Naive thymus-derived CD8-positive, alpha-beta T cell (primary cell): Measurements from ENCODE around the gene ZNF652. TPM values are rescaled to one million over a fixed set of nuclear protein-coding genes. Genes with fewer than 3 reads are reported as not detected.
"Not testable (repeated sequence)": the region's sequence is repeated elsewhere in the genome, so short reads cannot be mapped to it uniquely, and the experiment has no call there.

Source experiments
- ATAC-seq, 2 donors: fragments of 150-1000 bp; cut with Tn5 transposase in 1 of 2; sonication (Bioruptor Pico), chemical (Tn5 transposase) in 1 of 2; 1 replicate in 1 of 2; 2 replicates in 1 of 2; pipeline ENCODE4 v1.10.0; 2021; ENCODE audit warnings: mild to moderate bottlenecking in 2 of 2, moderate library complexity in 2 of 2
- POLR2A ChIA-PET: fragments of 350-600 bp; sonication (Branson Sonifier 250); formaldehyde crosslinking; loops from one replicate; lab custom pipeline; 2021; ENCODE audit warnings: antibody characterized with exemption; lab: Charles Lee
- DNase-seq, 10 donors: peaks; one replicate each; pipeline versions ENCODE4 v3.0.0 to v3.0.0-alpha.2; 2020 to 2022
- H3K27ac Mint-ChIP-seq, 10 donors: one replicate each; pipeline ENCODE4 v1.8.0; 2020 to 2022; ENCODE audit warnings: mild to moderate bottlenecking in 10 of 10, mixed read lengths in 10 of 10, moderate library complexity in 4 of 10, inconsistent platforms in 1 of 10
- H3K27me3 Mint-ChIP-seq, 5 donors: one replicate each; pipeline ENCODE4 v1.8.0; 2021 to 2022; ENCODE audit warnings: mixed read lengths in 5 of 5
- H3K36me3 Mint-ChIP-seq, 3 donors: one replicate each; pipeline ENCODE4 v1.8.0; 2020 to 2022; ENCODE audit warnings: mixed read lengths in 3 of 3, mild to moderate bottlenecking in 2 of 3, inconsistent platforms in 1 of 3
- H3K4me1 Mint-ChIP-seq, 4 donors: one replicate each; pipeline ENCODE4 v1.8.0; 2021 to 2022; ENCODE audit warnings: mixed read lengths in 4 of 4
- H3K4me3 Mint-ChIP-seq, 10 donors: one replicate each; pipeline ENCODE4 v1.8.0; 2020 to 2022; ENCODE audit warnings: mild to moderate bottlenecking in 10 of 10, mixed read lengths in 10 of 10, moderate library complexity in 6 of 10, inconsistent platforms in 1 of 10
- H3K9me3 Mint-ChIP-seq, 9 donors: one replicate each; pipeline ENCODE4 v1.8.0; 2020 to 2022; ENCODE audit warnings: mixed read lengths in 9 of 9, mild to moderate bottlenecking in 3 of 9, inconsistent platforms in 1 of 9, moderate library complexity in 1 of 9
- polyA plus RNA-seq, 3 donors: library from polyadenylated mRNA; unstranded; fragments of 300-500 nt; fragmentation: Illumina TruSeq; gene quantifications; one replicate each; pipeline ENCODE4 v1.2.3, GENCODE V29; 2021
- total RNA-seq, 8 experiments: library from RNA in 2 of 8; stranded (reverse) in 2 of 8; gene quantifications; one replicate each; pipeline ENCODE4 v1.2.3 and lab custom pipeline; 2021 to 2026

ZNF652 gene
- total and polyA plus RNA-seq, 5 experiments from 2014 or later = 19.9 to 62.2 (median 20.8) TPM

- H3K27ac Mint-ChIP-seq, H3K4me1 Mint-ChIP-seq, ATAC-seq, DNase-seq, H3K27me3 Mint-ChIP-seq, H3K36me3 Mint-ChIP-seq, H3K9me3 Mint-ChIP-seq, H3K4me3 Mint-ChIP-seq, POLR2A ChIA-PET: not testable (repeated sequence)
Measured at GRCh38 chr17:49279263-49280015, 82.6 kb downstream of the ZNF652 start.

- ATAC-seq (no peak), DNase-seq (no peak)
- POLR2A ChIA-PET = interaction anchor here (0.6 kb wide), 1 partner anchor 272 kb away, joined by 3 read pairs; no protein-coding TSS in a partner anchor
- Mint-ChIP-seq H3K36me3 (no peaks in the 10 kb centered on the region), H3K27ac (peak overlapping the region in 1 of 10 donors; percentile 39), H3K9me3 (no peaks in the 10 kb centered on the region), H3K4me3 (no peak overlapping the region), H3K27me3 (peaks cover 0 to 4% (median 1%) of the 10 kb centered on the region in 5 donors), H3K4me1 (no peaks in the 10 kb centered on the region)
Measured at GRCh38 chr17:49278076-49278475, 84.0 kb downstream of the ZNF652 start.

GRCh38 chr17:49277638-49278037 lies 84.4 kb downstream of the ZNF652 start:
- H3K27ac Mint-ChIP-seq = no peak overlapping the region
- no peaks in the 10 kb centered on the region for H3K4me1 Mint-ChIP-seq
- DNase-seq (no peak), ATAC-seq (no peak)
- POLR2A ChIA-PET = interaction anchor here (0.6 kb wide), 1 partner anchor 273 kb away, joined by 3 read pairs; no protein-coding TSS in a partner anchor
- peaks cover 0 to 4% (median 1%) of the 10 kb centered on the region in 5 donors for H3K27me3 Mint-ChIP-seq
- H3K36me3 Mint-ChIP-seq = no peaks in the 10 kb centered on the region
- H3K4me3 Mint-ChIP-seq = no peak overlapping the region
- H3K9me3 Mint-ChIP-seq = no peaks in the 10 kb centered on the region

- H3K4me3 Mint-ChIP-seq, DNase-seq, H3K36me3 Mint-ChIP-seq, H3K4me1 Mint-ChIP-seq, H3K9me3 Mint-ChIP-seq, H3K27ac Mint-ChIP-seq, POLR2A ChIA-PET, H3K27me3 Mint-ChIP-seq, ATAC-seq: not testable (repeated sequence)
Measured at GRCh38 chr17:49275981-49276380, 86.1 kb downstream of the ZNF652 start.

- peaks cover 0 to 11% (median 2%) of the 10 kb centered on the region in 5 donors for H3K27me3 Mint-ChIP-seq
- ATAC-seq (no peak), DNase-seq (no peak)
- H3K4me1 Mint-ChIP-seq = no peaks in the 10 kb centered on the region
- POLR2A ChIA-PET = no interaction called here
- no peaks in the 10 kb centered on the region for H3K9me3 Mint-ChIP-seq
- peak overlapping the region in 1 of 10 donors; percentile 15 for H3K27ac Mint-ChIP-seq
- no peak overlapping the region for H3K4me3 Mint-ChIP-seq
- no peaks in the 10 kb centered on the region for H3K36me3 Mint-ChIP-seq
Measured at GRCh38 chr17:49269356-49269755, 92.7 kb downstream of the ZNF652 start.

- Mint-ChIP-seq H3K4me3 (no peak overlapping the region), H3K27ac (peak overlapping the region in 1 of 10 donors; percentile 28), H3K27me3 (peaks cover 4 to 12% (median 6%) of the 10 kb centered on the region in 5 donors), H3K4me1 (peaks cover 0 to 2% (median 0%) of the 10 kb centered on the region in 4 donors), H3K36me3 (no peaks in the 10 kb centered on the region), H3K9me3 (no peaks in the 10 kb centered on the region)
- POLR2A ChIA-PET = no interaction called here
- ATAC-seq (no peak), DNase-seq (no peak)
Measured at GRCh38 chr17:49267912-49268311, 94.1 kb downstream of the ZNF652 start.

- H3K9me3 Mint-ChIP-seq = no peaks in the 10 kb centered on the region
- peak overlapping the region in 1 of 10 donors; percentile 78 for H3K27ac Mint-ChIP-seq
- no peak for ATAC-seq
- peaks cover under 1 to 2% (median under 1%) of the 10 kb centered on the region in 4 donors for H3K4me1 Mint-ChIP-seq
- no peak overlapping the region for H3K4me3 Mint-ChIP-seq
- peaks cover 4 to 12% (median 6%) of the 10 kb centered on the region in 5 donors for H3K27me3 Mint-ChIP-seq
- POLR2A ChIA-PET = no interaction called here
- H3K36me3 Mint-ChIP-seq = no peaks in the 10 kb centered on the region
- DNase-seq = no peak
Measured at GRCh38 chr17:49266233-49266632, 95.8 kb downstream of the ZNF652 start.

- Mint-ChIP-seq H3K4me3 (peak overlapping the region in 4 of 10 donors; percentile 74 to 83 (median 80)), H3K27me3 (peaks cover 4 to 12% (median 6%) of the 10 kb centered on the region in 5 donors), H3K4me1 (peaks cover 3 to 10% (median 9%) of the 10 kb centered on the region in 4 donors)
- DNase-seq, H3K27ac Mint-ChIP-seq, H3K36me3 Mint-ChIP-seq, ATAC-seq, H3K9me3 Mint-ChIP-seq: not testable (repeated sequence)
- POLR2A ChIA-PET = interaction anchor here (0.6 kb wide), 1 partner anchor 48 kb away, joined by 3 read pairs; no protein-coding TSS in a partner anchor
Measured at GRCh38 chr17:49261540-49261939, 100.5 kb downstream of the ZNF652 start.

- DNase-seq (peak in 1 of 10 donors; percentile 4), ATAC-seq (peak in 1 of 2 donors; percentile 50)
- Mint-ChIP-seq H3K4me3 (peak overlapping the region; percentile 69 to 86 (median 81)), H3K27me3 (peaks cover 4 to 12% (median 6%) of the 10 kb centered on the region in 5 donors), H3K9me3 (no peaks in the 10 kb centered on the region), H3K36me3 (no peaks in the 10 kb centered on the region), H3K27ac (peak overlapping the region in 5 of 10 donors; percentile 5 to 64 (median 46)), H3K4me1 (peaks cover 3 to 10% (median 9%) of the 10 kb centered on the region in 4 donors)
- POLR2A ChIA-PET = interaction anchor here (0.6 to 1.5 kb wide), 2 partner anchors 34 to 48 kb away, joined by 3 read pairs; no protein-coding TSS in a partner anchor
Measured at GRCh38 chr17:49260817-49261291, 101.2 kb downstream of the ZNF652 start.

GRCh38 chr17:49260011-49260816 lies 101.8 kb downstream of the ZNF652 start:
- H3K27me3 Mint-ChIP-seq = peaks cover 4 to 9% (median 6%) of the 10 kb centered on the region in 5 donors
- H3K36me3 Mint-ChIP-seq = no peaks in the 10 kb centered on the region
- H3K27ac Mint-ChIP-seq = peak overlapping the region in 6 of 10 donors; percentile 5 to 81 (median 52)
- DNase-seq = peak; percentile 19 to 65 (median 40)
- POLR2A ChIA-PET = interaction anchor here (0.6 to 1.5 kb wide), 2 partner anchors 15 to 33 kb away, joined by 3 to 5 read pairs; no protein-coding TSS in a partner anchor
- no peaks in the 10 kb centered on the region for H3K9me3 Mint-ChIP-seq
- peak overlapping the region; percentile 75 to 87 (median 84) for H3K4me3 Mint-ChIP-seq
- peak; percentile 77 to 85 for ATAC-seq
- peaks cover 3 to 10% (median 9%) of the 10 kb centered on the region in 4 donors for H3K4me1 Mint-ChIP-seq

- peak overlapping the region; percentile 75 to 87 (median 84) for H3K4me3 Mint-ChIP-seq
- DNase-seq = no peak
- POLR2A ChIA-PET = interaction anchor here (0.6 to 1.5 kb wide), 2 partner anchors 14 to 32 kb away, joined by 3 to 5 read pairs; no protein-coding TSS in a partner anchor
- H3K27me3 Mint-ChIP-seq = peaks cover 2 to 6% (median 5%) of the 10 kb centered on the region in 5 donors
- ATAC-seq = no peak
- H3K36me3 Mint-ChIP-seq = no peaks in the 10 kb centered on the region
- H3K27ac Mint-ChIP-seq = peak overlapping the region in 3 of 10 donors; percentile 29 to 81 (median 35)
- peaks cover 3 to 10% (median 9%) of the 10 kb centered on the region in 4 donors for H3K4me1 Mint-ChIP-seq
- no peaks in the 10 kb centered on the region for H3K9me3 Mint-ChIP-seq
Measured at GRCh38 chr17:49259663-49260010, 102.4 kb downstream of the ZNF652 start.

- Mint-ChIP-seq H3K9me3 (no peaks in the 10 kb centered on the region), H3K36me3 (no peaks in the 10 kb centered on the region), H3K4me3 (peak overlapping the region in 2 of 10 donors; percentile 67 to 85), H3K27me3 (peaks cover 0 to 4% (median 0%) of the 10 kb centered on the region in 5 donors), H3K27ac (no peak overlapping the region), H3K4me1 (peaks cover 1 to 10% (median 9%) of the 10 kb centered on the region in 4 donors)
- DNase-seq (no peak), ATAC-seq (no peak)
- POLR2A ChIA-PET = interaction anchor here (0.7 to 1.4 kb wide), 2 partner anchors 66 to 334 kb away, joined by 3 to 4 read pairs; no protein-coding TSS in a partner anchor
Measured at GRCh38 chr17:49258394-49258793, 103.7 kb downstream of the ZNF652 start.
